ENCODE results near the gene HPS6. TPM values are rescaled to one million over a fixed set of nuclear protein-coding genes. Genes with fewer than 3 reads are reported as not detected.

The HPS6 gene
- total RNA-seq, 1 experiment from 2014 or later, result 18.7 TPM

GRCh38 chr10:102096449-102096848 lies 31.3 kb downstream of the HPS6 start:
- Histone ChIP-seq H3K4me1 (ENCODE audit: insufficient read depth, low read length) (no peaks in the 10 kb centered on the region), H3K79me2 (ENCODE audit: insufficient read depth, low read length) (no peaks in the 10 kb centered on the region), H3K79me1 (ENCODE audit: insufficient read depth, low read depth, low read length, poor library complexity, severe bottlenecking) (no peaks in the 10 kb centered on the region), H3K9me3 (ENCODE audit: control insufficient read depth, low read depth, low read length) (no peaks in the 10 kb centered on the region), H4K8ac (replicated peaks; ENCODE audit: insufficient read length, low read depth, low read length) (no peak overlapping the region), H2BK5ac (ENCODE audit: insufficient read length, low read length) (no peak overlapping the region), H4K5ac (ENCODE audit: insufficient read length, low read depth, low read length) (no peak overlapping the region), H2BK20ac (ENCODE audit: low read depth, low read length, poor library complexity, severe bottlenecking) (no peak overlapping the region), H4K20me1 (ENCODE audit: control insufficient read depth, insufficient read depth, insufficient read length) (no peaks in the 10 kb centered on the region), H3K14ac (ENCODE audit: insufficient read depth, low read length) (no peak overlapping the region), H3K18ac (ENCODE audit: insufficient read length, low read depth, low read length) (no peak overlapping the region), H2BK120ac (ENCODE audit: low read depth, low read length, poor library complexity, severe bottlenecking) (no peak overlapping the region), H3K27ac (ENCODE audit: insufficient read length, low read depth, low read length) (no peak overlapping the region), H3K56ac (ENCODE audit: insufficient read length, low read depth, low read length) (no peak overlapping the region), H3K27me3 (ENCODE audit: insufficient read depth, low read length) (no peaks in the 10 kb centered on the region), H3K4ac (ENCODE audit: low read depth, low read length) (no peak overlapping the region), H2BK15ac (ENCODE audit: low read depth, low read length) (no peak overlapping the region), H3K4me2 (ENCODE audit: insufficient read depth, insufficient read length, low read length) (no peak overlapping the region), H2BK12ac (ENCODE audit: insufficient read length, low read depth, low read length) (no peak overlapping the region), H4K91ac (ENCODE audit: insufficient read length, low read depth, low read length) (no peak overlapping the region), H3T11ph (ENCODE audit: low read length) (no peak overlapping the region), H2AFZ (ENCODE audit: low read length) (no peak overlapping the region), H3K23ac (ENCODE audit: insufficient read length, low read depth, low read length) (no peak overlapping the region), H2AK5ac (ENCODE audit: insufficient read length, low read length) (no peak overlapping the region), H3K9ac (ENCODE audit: extremely low read depth, insufficient read length, low read length) (no peak overlapping the region), H3K23me2 (ENCODE audit: insufficient read length, low read depth, low read length, poor library complexity, severe bottlenecking) (no peaks in the 10 kb centered on the region)
- no CpG with 5 or more reads among the region's 7 CpGs for WGBS (ENCODE audit: extremely low coverage, insufficient read length, low lambda C conversion rate)
- H3K27ac Mint-ChIP-seq, result no peak overlapping the region
- no peak for TF ChIP-seq CTCF (conservative IDR thresholded peaks at IDR 0.05)
- no peak overlapping the region for H3K4me3 Mint-ChIP-seq
- no peaks in the 10 kb centered on the region for H3K9me3 Mint-ChIP-seq
- H3K36me3 Mint-ChIP-seq (ENCODE audit: insufficient read depth in 1 of 3, low read depth in 3 of 3), result peaks cover 12 to 22% (median 21%) of the 10 kb centered on the region in 3 experiments; a peak in 6 of 7 replicates
- no peaks in the 10 kb centered on the region for H3K27me3 Mint-ChIP-seq (ENCODE audit: low read depth)
- no peaks in the 10 kb centered on the region for H3K4me1 Mint-ChIP-seq
- DNase-seq, result no peak
